K562 (cell line): Measurements from ENCODE around the gene LRRC15.

Experiments
- CTCF ChIP-seq, 3 experiments: IDR thresholded peaks in 2 of 3; conservative IDR thresholded peaks in 1 of 3; 2 replicates each; pipeline ENCODE4 v1.5.1; 2011 to 2012; ENCODE audit warnings: low read length in 3 of 3, mild to moderate bottlenecking in 3 of 3, control low read depth in 2 of 3, improper control_type of control experiment in 1 of 3, inconsistent platforms in 1 of 3, low read depth in 1 of 3, mixed read lengths in 1 of 3, moderate library complexity in 1 of 3; ENCODE audit not compliant: insufficient read depth in 2 of 3
- EP300 ChIP-seq: IDR thresholded peaks from 2 replicates; pipeline ENCODE4 v1.6.1; 2012; ENCODE audit warnings: low read length, improper control_type of control experiment
- HDAC2 ChIP-seq: fragments of 450-650 bp; IDR thresholded peaks from 2 replicates; pipeline ENCODE4 v1.6.1; 2016; ENCODE audit warnings: mild to moderate bottlenecking
- MEF2A ChIP-seq: IDR thresholded peaks from 2 replicates; pipeline ENCODE4 v1.6.1; 2011; ENCODE audit warnings: low read depth, mild to moderate bottlenecking, low read length, moderate library complexity; ENCODE audit not compliant: control insufficient read depth
- MXI1 ChIP-seq: IDR thresholded peaks from 2 replicates; pipeline ENCODE4 v1.6.1; 2011; ENCODE audit warnings: low read depth, mild to moderate bottlenecking, improper control_type of control experiment, low read length
- MYC ChIP-seq, 2 experiments: fragments of 250-450 bp in 1 of 2; sonication (Bioruptor Pico) in 1 of 2; IDR thresholded peaks; 2 replicates each; pipeline versions ENCODE4 v1.5.1 to v1.6.1; 2012 to 2021; ENCODE audit warnings: low read depth in 2 of 2, borderline replicate concordance in 1 of 2, improper control_type of control experiment in 1 of 2, low read length in 1 of 2, mild to moderate bottlenecking in 1 of 2, moderate library complexity in 1 of 2
- NFXL1 ChIP-seq: fragments of 450-650 bp; formaldehyde crosslinking; IDR thresholded peaks from 2 replicates; pipeline ENCODE4 v1.4.0; 2021; ENCODE audit warnings: mild to moderate bottlenecking
- POLR2A ChIP-seq: fragments of 450-650 bp; conservative IDR thresholded peaks from 2 replicates; pipeline ENCODE4 v1.6.1; 2016
- PREB ChIP-seq: sonication (generic); formaldehyde crosslinking; IDR thresholded peaks from 2 replicates; pipeline ENCODE4 v1.8.1; 2023; ENCODE audit warnings: mild to moderate bottlenecking, missing genetic modification reagents
- RAD21 ChIP-seq, 2 experiments: fragments of 250-450 bp in 1 of 2; fragments of 450-650 bp in 1 of 2; sonication (Bioruptor Pico) in 1 of 2; formaldehyde crosslinking in 1 of 2; IDR thresholded peaks in 1 of 2; conservative IDR thresholded peaks in 1 of 2; 2 replicates each; pipeline versions ENCODE4 v1.4.0 to v1.8.0; 2020 to 2022; ENCODE audit warnings: mild to moderate bottlenecking in 2 of 2, moderate library complexity in 1 of 2
- SP2 ChIP-seq: IDR thresholded peaks from 2 replicates; pipeline ENCODE4 v1.6.1; 2011; ENCODE audit warnings: mild to moderate bottlenecking, low read depth, low read length, moderate library complexity; ENCODE audit not compliant: poor library complexity, severe bottlenecking; ENCODE audit errors: extremely low read depth
- TCFL5 ChIP-seq: fragments of 250-450 bp; sonication (Bioruptor Pico); conservative IDR thresholded peaks from 2 replicates; pipeline ENCODE4 v1.6.1; 2021; ENCODE audit warnings: mild to moderate bottlenecking, moderate library complexity, matching md5 sums
- YY1 ChIP-seq, 3 experiments: IDR thresholded peaks; 2 replicates each; pipeline ENCODE4 v1.6.1; 2011; ENCODE audit warnings: low read length in 2 of 3, mild to moderate bottlenecking in 2 of 3, moderate library complexity in 2 of 3, borderline replicate concordance in 1 of 3, control low read depth in 1 of 3, low read depth in 1 of 3; ENCODE audit not compliant: insufficient read depth in 3 of 3, insufficient replicate concordance in 2 of 3, control insufficient read depth in 1 of 3, insufficient read length in 1 of 3; ENCODE audit errors: extremely low read depth in 1 of 3
- ZNF311 ChIP-seq: fragments of 250-450 bp; sonication (Bioruptor Pico); IDR thresholded peaks from 2 replicates; pipeline ENCODE4 v1.4.0; 2020; ENCODE audit warnings: mild to moderate bottlenecking, moderate library complexity

GRCh38 chr3:194370753-194371152 is 1.2 kb upstream of the LRRC15 start:
- TF ChIP-seq SP2, result no peak
- TF ChIP-seq CTCF (IDR thresholded peaks at IDR 0.05 in 2 of 3, conservative IDR thresholded peaks at IDR 0.05 in 1 of 3; ENCODE audit: insufficient read depth in 2 of 3, low read depth in 1 of 3, low read length in 3 of 3), result no peak
- no peak for TF ChIP-seq PREB
- no peak for TF ChIP-seq MXI1
- TF ChIP-seq HDAC2, result no peak
- no peak for TF ChIP-seq EP300
- no peak for TF ChIP-seq RAD21 (CRISPR knock-in tag; conservative IDR thresholded peaks at IDR 0.05 in 1 of 2, IDR thresholded peaks at IDR 0.05 in 1 of 2)
- TF ChIP-seq ZNF311 (CRISPR knock-in tag), result no peak
- TF ChIP-seq TCFL5 (CRISPR knock-in tag), result no peak
- no peak for TF ChIP-seq MYC (IDR thresholded peaks at IDR 0.05; ENCODE audit: low read depth, low read length)
- no peak for TF ChIP-seq MYC (CRISPR knock-in tag; IDR thresholded peaks at IDR 0.05; ENCODE audit: borderline replicate concordance, low read depth)
- no peak for TF ChIP-seq NFXL1 (CRISPR knock-in tag)
- no peak for TF ChIP-seq POLR2A
- no peak for TF ChIP-seq YY1 (IDR thresholded peaks at IDR 0.05; ENCODE audit: borderline replicate concordance in 1 of 3, control insufficient read depth in 1 of 3, extremely low read depth in 1 of 3, insufficient read depth in 3 of 3, insufficient read length in 1 of 3, insufficient replicate concordance in 2 of 3, low read depth in 1 of 3, low read length in 2 of 3)
- no peak for TF ChIP-seq MEF2A
